Astrocyte of the spinal cord (primary cell): ENCODE data around the gene PPAT.

ENCODE experiments used
- DNase-seq: peaks from one replicate; pipeline ENCODE4 v3.0.0; 2011; ENCODE audit warnings: low read depth, low spot score
- H3K4me3 ChIP-seq: 2 replicates; pipeline ENCODE4 v1.5.1; 2011; ENCODE audit warnings: low read depth, mild to moderate bottlenecking, low read length, moderate library complexity
- in situ Hi-C: cut with HindIII; loops from 2 replicates; pipeline ENCODE4 v1.10.0; 2017; ENCODE audit warnings: low sequenced_read_pairs
- TF ChIP-seq, protein P1 (sequence below): IDR thresholded peaks from 2 replicates; pipeline ENCODE4 v1.5.1; 2012; ENCODE audit warnings: low read depth, mild to moderate bottlenecking, low read length, inconsistent platforms

Gene PPAT

DNA sequence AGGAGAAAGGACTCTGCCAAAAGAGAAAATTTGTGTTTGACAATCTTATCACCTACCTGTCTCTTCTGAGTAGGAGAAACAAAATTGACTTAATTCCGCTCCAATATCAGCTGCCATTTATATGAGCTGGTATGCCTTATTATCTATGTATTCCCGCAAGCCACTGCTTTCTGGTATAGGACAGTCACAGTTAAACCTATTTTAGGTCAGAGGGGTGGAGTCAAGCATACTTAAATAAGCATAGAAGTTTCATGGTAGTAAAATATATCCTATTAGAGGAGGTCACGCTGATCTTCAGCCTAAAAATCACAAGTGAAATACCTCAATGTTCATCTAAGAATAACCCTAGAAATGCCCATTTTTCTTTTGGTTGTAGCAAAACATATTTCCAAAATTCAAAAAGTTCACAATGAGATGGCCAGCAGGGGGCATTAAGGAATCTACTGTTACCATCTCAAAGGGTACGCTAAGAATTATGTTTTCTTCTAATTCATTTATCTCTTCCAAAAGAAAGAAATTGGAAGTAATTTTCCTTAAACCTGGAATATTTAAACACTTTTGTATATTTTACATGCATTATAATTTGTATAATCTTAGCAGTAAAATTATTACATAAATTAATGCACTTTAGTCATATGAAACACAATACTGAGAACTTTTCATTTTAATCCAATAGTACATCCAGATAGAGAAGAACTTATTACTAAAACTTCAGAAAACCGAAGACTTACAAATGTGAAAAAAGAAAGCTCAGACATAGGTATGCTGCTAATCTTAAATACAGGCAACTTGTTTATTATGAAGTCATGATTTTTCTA lies 10.5 kb downstream of the PPAT start:
- TF ChIP-seq, protein P1, sequence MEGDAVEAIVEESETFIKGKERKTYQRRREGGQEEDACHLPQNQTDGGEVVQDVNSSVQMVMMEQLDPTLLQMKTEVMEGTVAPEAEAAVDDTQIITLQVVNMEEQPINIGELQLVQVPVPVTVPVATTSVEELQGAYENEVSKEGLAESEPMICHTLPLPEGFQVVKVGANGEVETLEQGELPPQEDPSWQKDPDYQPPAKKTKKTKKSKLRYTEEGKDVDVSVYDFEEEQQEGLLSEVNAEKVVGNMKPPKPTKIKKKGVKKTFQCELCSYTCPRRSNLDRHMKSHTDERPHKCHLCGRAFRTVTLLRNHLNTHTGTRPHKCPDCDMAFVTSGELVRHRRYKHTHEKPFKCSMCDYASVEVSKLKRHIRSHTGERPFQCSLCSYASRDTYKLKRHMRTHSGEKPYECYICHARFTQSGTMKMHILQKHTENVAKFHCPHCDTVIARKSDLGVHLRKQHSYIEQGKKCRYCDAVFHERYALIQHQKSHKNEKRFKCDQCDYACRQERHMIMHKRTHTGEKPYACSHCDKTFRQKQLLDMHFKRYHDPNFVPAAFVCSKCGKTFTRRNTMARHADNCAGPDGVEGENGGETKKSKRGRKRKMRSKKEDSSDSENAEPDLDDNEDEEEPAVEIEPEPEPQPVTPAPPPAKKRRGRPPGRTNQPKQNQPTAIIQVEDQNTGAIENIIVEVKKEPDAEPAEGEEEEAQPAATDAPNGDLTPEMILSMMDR = peak; percentile 61
- in situ Hi-C loops = no loop called here
- DNase-seq = peak; percentile 46
- no peak overlapping the region for H3K4me3 ChIP-seq

GRCh38 chr4:56424176-56424575 lies 11.2 kb downstream of the PPAT start:
- TF ChIP-seq, protein P1 = no peak
- no peak for DNase-seq
- no peak overlapping the region for H3K4me3 ChIP-seq
- in situ Hi-C loops = no loop called here

GRCh38 chr4:56417396-56417795 lies 18.0 kb downstream of the PPAT start:
- no peak for DNase-seq
- in situ Hi-C loops = no loop called here
- no peak overlapping the region for H3K4me3 ChIP-seq
- TF ChIP-seq, protein P1 = no peak

- in situ Hi-C loops = no loop called here
- no peak for DNase-seq
- no peak overlapping the region for H3K4me3 ChIP-seq
- TF ChIP-seq, protein P1 = no peak
Measured at GRCh38 chr4:56416349-56416748, 19.1 kb downstream of the PPAT start.

DNA sequence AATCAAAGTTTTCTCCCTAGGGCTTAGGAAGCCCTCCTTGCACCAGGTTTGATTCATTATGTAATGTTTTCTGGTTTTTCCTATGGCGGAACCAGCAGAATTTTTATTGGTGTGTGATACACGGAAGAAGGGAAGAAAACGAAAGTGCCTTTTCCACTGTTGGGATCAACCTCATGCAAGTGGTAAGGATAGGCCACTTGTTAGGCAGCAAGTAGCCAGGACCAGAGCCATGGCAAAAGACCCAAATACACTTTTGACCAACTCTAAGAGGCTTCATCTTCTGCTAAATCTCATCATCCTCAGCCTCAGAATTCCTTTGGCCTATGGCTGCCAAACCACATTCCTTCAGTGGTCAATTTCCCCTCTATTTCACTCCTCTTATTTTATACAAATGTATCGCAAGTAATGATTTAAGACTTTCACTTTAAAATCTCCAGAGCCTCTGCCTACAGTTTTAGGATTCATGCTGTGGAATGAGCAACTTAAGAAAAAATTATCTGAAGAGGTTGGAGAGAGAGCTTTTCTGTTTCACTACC lies 21.2 kb downstream of the PPAT start:
- TF ChIP-seq, protein P1 = no peak
- no peak overlapping the region for H3K4me3 ChIP-seq
- peak; percentile 20 for DNase-seq
- in situ Hi-C loops = no loop called here

- in situ Hi-C loops = no loop called here
- H3K4me3 ChIP-seq = peak overlapping the region; percentile 28
- TF ChIP-seq, protein P1 = no peak
- peak; percentile 98 for DNase-seq
Measured at GRCh38 chr4:56410247-56411062, 25.0 kb downstream of the PPAT start.
